22Rv1 (cell line): ENCODE data around the gene RNU1-3.

Experiments
- CTCF ChIP-seq: fragments of 450-650 bp; IDR thresholded peaks from 2 replicates; pipeline ENCODE4 v1.5.1; 2017; ENCODE audit warnings: mild to moderate bottlenecking
- ZFX ChIP-seq: fragments of 450-650 bp; IDR thresholded peaks from 2 replicates; pipeline ENCODE4 v1.6.1; 2017; ENCODE audit warnings: antibody characterized with exemption, borderline replicate concordance

GRCh38 chr1:16617778-16618580 lies 48.8 kb downstream of the RNU1-3 start:
- no peak for TF ChIP-seq CTCF
- no peak for TF ChIP-seq ZFX
